K562 (cell line): Measurements from ENCODE around the gene C19orf67. TPM values are rescaled to one million over a fixed set of nuclear protein-coding genes. Genes with fewer than 3 reads are reported as not detected.

Experiments
- CC2D1A ChIP-seq: fragments of 450-650 bp; IDR thresholded peaks from 2 replicates; pipeline ENCODE4 v1.6.1; 2017; ENCODE audit warnings: mild to moderate bottlenecking
- ETV5 ChIP-seq: sonication (generic); formaldehyde crosslinking; IDR thresholded peaks from 2 replicates; pipeline ENCODE4 v1.4.0; 2020; ENCODE audit warnings: low read depth, mild to moderate bottlenecking, missing genetic modification reagents
- KDM4B ChIP-seq, 2 experiments: fragments of 450-650 bp in 1 of 2; sonication (generic) in 1 of 2; IDR thresholded peaks; 2 replicates each; pipeline ENCODE4 v1.6.1; 2016 to 2017; ENCODE audit warnings: borderline replicate concordance in 2 of 2, antibody characterized with exemption in 1 of 2, low read depth in 1 of 2, mild to moderate bottlenecking in 1 of 2
- KLF16 ChIP-seq: IDR thresholded peaks from 2 replicates; pipeline ENCODE4 v1.6.1; 2016; ENCODE audit warnings: antibody characterized with exemption
- NCOR1 ChIP-seq: fragments of 450-650 bp; IDR thresholded peaks from 2 replicates; pipeline ENCODE4 v1.6.1; 2016; ENCODE audit warnings: mild to moderate bottlenecking, moderate library complexity
- PCBP2 ChIP-seq: fragments of 200-400 bp; formaldehyde crosslinking; IDR thresholded peaks from 2 replicates; pipeline ENCODE4 v1.6.1; 2018; ENCODE audit warnings: low read length, low read depth, mild to moderate bottlenecking, moderate library complexity; ENCODE audit not compliant: poor library complexity, severe bottlenecking
- RBM17 ChIP-seq: fragments of 200-400 bp; formaldehyde crosslinking; IDR thresholded peaks from 2 replicates; pipeline ENCODE4 v1.6.1; 2017; ENCODE audit warnings: low read depth, mild to moderate bottlenecking, low read length, borderline replicate concordance
- REST ChIP-seq, 2 experiments: fragments of 450-650 bp; formaldehyde crosslinking in 1 of 2; IDR thresholded peaks; 2 replicates each; pipeline versions ENCODE4 v1.4.0 to v1.6.1; 2014 to 2020; ENCODE audit warnings: mild to moderate bottlenecking in 2 of 2, borderline replicate concordance in 1 of 2, low read depth in 1 of 2
- TAF9B ChIP-seq: fragments of 450-650 bp; IDR thresholded peaks from 2 replicates; pipeline ENCODE4 v1.6.1; 2018; ENCODE audit warnings: mild to moderate bottlenecking; ENCODE audit not compliant: partially characterized antibody
- THAP7 ChIP-seq: fragments of 250-450 bp; sonication (Bioruptor Pico); IDR thresholded peaks from 2 replicates; pipeline ENCODE4 v1.5.0; 2021
- U2AF1 ChIP-seq: fragments of 200-400 bp; formaldehyde crosslinking; optimal IDR thresholded peaks from 2 replicates; pipeline ENCODE3; 2017; ENCODE audit warnings: mild to moderate bottlenecking, low read depth, low read length, moderate library complexity
- ZBTB33 ChIP-seq: sonication (generic); formaldehyde crosslinking; IDR thresholded peaks from 2 replicates; pipeline ENCODE4 v1.8.1; 2023; ENCODE audit warnings: mild to moderate bottlenecking, missing genetic modification reagents
- ZBTB7A ChIP-seq: IDR thresholded peaks from 2 replicates; pipeline ENCODE4 v1.6.1; 2011; ENCODE audit warnings: low read depth, mild to moderate bottlenecking, low read length, moderate library complexity, borderline replicate concordance; ENCODE audit not compliant: control insufficient read depth
- ZKSCAN8 ChIP-seq: fragments of 200-800 bp; sonication (Bioruptor generic); IDR thresholded peaks from 2 replicates; pipeline ENCODE4 v1.6.1; 2016; ENCODE audit warnings: missing genetic modification characterization, missing compliant biosample characterization
- ZNF134 ChIP-seq: fragments of 250-450 bp; sonication (Bioruptor Pico); conservative IDR thresholded peaks from 2 replicates; pipeline ENCODE4 v1.4.0; 2020
- ZNF24 ChIP-seq: fragments of 450-650 bp; IDR thresholded peaks from 2 replicates; pipeline ENCODE4 v1.6.1; 2016
- ZNF263 ChIP-seq: sonication (generic); formaldehyde crosslinking; IDR thresholded peaks from 2 replicates; pipeline ENCODE4 v1.8.0; 2022; ENCODE audit warnings: mild to moderate bottlenecking, missing genetic modification reagents, borderline replicate concordance
- polyA plus RNA-seq, 8 experiments: library from polyadenylated mRNA; depleted of rRNA in 4 of 8; stranded (reverse) in 5 of 8; unstranded in 3 of 8; fragments of >200 nt; fragmentation: Nextera tagmentation in 2 of 8; fragmentation: Illumina TruSeq in 1 of 8; extraction: Ambion mirVana in 2 of 8; extraction: Trizol in 1 of 8; gene quantifications; 2 replicates each; pipeline versions ENCODE4 v1.2.1 to v1.2.3, GENCODE V29; 2011 to 2014; ENCODE audit warnings: inconsistent platforms in 1 of 8, missing spikeins in 1 of 8
- total RNA-seq, 7 experiments: library from RNA; depleted of rRNA in 6 of 7; stranded (reverse); fragments of >200 nt in 6 of 7; fragmentation: Illumina TruSeq in 2 of 7; extraction: Trizol in 2 of 7; gene quantifications; 2 replicates each; pipeline versions ENCODE4 v1.2.1 to v1.2.3, GENCODE V29; 2011 to 2021; ENCODE audit warnings: low replicate concordance in 1 of 7

The C19orf67 gene
- total and polyA plus RNA-seq, 9 of the 15 experiments (the other 6 are each of a cell fraction or from before 2014, with no cell fraction given) = 0.29 to 1.8 (median 0.51) TPM; not detected in 3

GRCh38 chr19:14091081-14091812 lies 5.7 kb upstream of the C19orf67 start (continued):
- peak; percentile 16; the same call in 1 of the 2 replicates for TF ChIP-seq REST (IDR thresholded peaks at IDR 0.05; ENCODE audit: borderline replicate concordance)
- 0 out of 2 replicates have a peak, but pooled peaks have one; percentile 28 for TF ChIP-seq REST (CRISPR knock-in tag; IDR thresholded peaks at IDR 0.05; ENCODE audit: low read depth)
- TF ChIP-seq ZNF263 (CRISPR knock-in tag) = 0 out of 2 replicates have a peak, but pooled peaks have one; percentile 38
- peak in 1 of 2 experiments; percentile 37; a peak in 1 of 4 replicates for TF ChIP-seq KDM4B (IDR thresholded peaks at IDR 0.05; ENCODE audit: borderline replicate concordance in 2 of 2, low read depth in 1 of 2)
- no peak for TF ChIP-seq KLF16
- no peak for TF ChIP-seq PCBP2
- TF ChIP-seq CC2D1A = peak; percentile 23; the same call in 1 of the 2 replicates
- 0 out of 2 replicates have a peak, but pooled peaks have one; percentile 49 for TF ChIP-seq ETV5 (CRISPR knock-in tag)
- TF ChIP-seq ZKSCAN8 (CRISPR knock-in tag) = no peak
- no peak for TF ChIP-seq ZNF24
- TF ChIP-seq NCOR1 = peak; percentile 45; the same call in 1 of the 2 replicates
- TF ChIP-seq ZBTB7A = peak; percentile 99
- TF ChIP-seq U2AF1 = no peak
- TF ChIP-seq TAF9B = no peak
- TF ChIP-seq THAP7 (CRISPR knock-in tag) = no peak
- TF ChIP-seq ZBTB33 = no peak
- TF ChIP-seq ZNF134 (CRISPR knock-in tag) = no peak
- TF ChIP-seq RBM17 = no peak
